Activated CD8-positive, alpha-beta T cell treated with anti-CD3 and anti-CD28 coated beads for 36 hours (primary cell): Measurements from ENCODE around the gene DACT3. TPM values are rescaled to one million over a fixed set of nuclear protein-coding genes. Genes with fewer than 3 reads are reported as not detected.

Experiments
- ATAC-seq: fragments of 200-7000 bp; cut with Tn5 transposase; one replicate; pipeline ENCODE4 v1.10.0; 2021; ENCODE audit warnings: mild to moderate bottlenecking, moderate library complexity
- CTCF ChIA-PET: fragments of 350-600 bp; sonication (Branson Sonifier 250); formaldehyde crosslinking; loops from one replicate; lab custom pipeline; 2021; ENCODE audit warnings: antibody characterized with exemption; lab: Charles Lee
- POLR2A ChIA-PET: fragments of 350-600 bp; sonication (Branson Sonifier 250); formaldehyde crosslinking; loops from one replicate; lab custom pipeline; 2021; ENCODE audit warnings: antibody characterized with exemption; lab: Charles Lee
- DNase-seq: peaks from one replicate; pipeline ENCODE4 v3.0.0-alpha.2; 2020
- H3K27ac Mint-ChIP-seq: one replicate; pipeline ENCODE4 v1.8.0; 2021; ENCODE audit warnings: mild to moderate bottlenecking, mixed read lengths
- H3K27me3 Mint-ChIP-seq: one replicate; pipeline ENCODE4 v1.8.0; 2021; ENCODE audit warnings: mixed read lengths
- H3K36me3 Mint-ChIP-seq: one replicate; pipeline ENCODE4 v1.8.0; 2021; ENCODE audit warnings: low read depth, mixed read lengths
- H3K4me1 Mint-ChIP-seq: one replicate; pipeline ENCODE4 v1.8.0; 2021; ENCODE audit warnings: low read depth, mixed read lengths
- H3K4me3 Mint-ChIP-seq: one replicate; pipeline ENCODE4 v1.8.0; 2021; ENCODE audit warnings: mild to moderate bottlenecking, moderate library complexity, mixed read lengths
- H3K9me3 Mint-ChIP-seq: one replicate; pipeline ENCODE4 v1.8.0; 2021; ENCODE audit warnings: mixed read lengths
- CTCF ChIP-seq: fragments of 200-600 bp; IDR thresholded peaks from one replicate; pipeline ENCODE4 v1.8.0; 2022; ENCODE audit warnings: antibody characterized with exemption, mild to moderate bottlenecking
- intact Hi-C: fragments of 100-400 bp; cut with micrococcal nuclease; formaldehyde crosslinking; loops from one replicate; pipeline ENCODE4 v1.10.0; 2022
- total RNA-seq, 2 experiments: library from RNA; stranded (reverse); gene quantifications; one replicate each; pipeline ENCODE4 v1.2.3, GENCODE V29; 2021

The DACT3 gene
- total RNA-seq, 2 experiments from 2014 or later: 5.8 to 6.1 TPM

GRCh38 chr19:46601318-46602224 is 59.4 kb downstream of the DACT3 start, which contains the start of gene CALM3:
CALM3 (plus strand) TSS chr19:46601330; CDS start chr19:46601435, 105 bp downstream.
- peak within 1 kb of the TSS; percentile 99 for H3K4me3 Mint-ChIP-seq
- H3K27me3 Mint-ChIP-seq: no peaks in the 10 kb centered on the region
- peaks cover 11% of the 10 kb centered on the region for H3K9me3 Mint-ChIP-seq
- ChIA-PET POLR2A (interaction anchor here (0.6 to 10.7 kb wide), 23 partner anchors 11 to 251 kb away, joined by 3 to 232 read pairs (median 6); partner anchors contain the start of genes DACT3, PRKD2, PTGIR and SLC1A5), CTCF (interaction anchor here (0.7 to 4.3 kb wide), 7 partner anchors 11 to 64 kb away, joined by 4 to 56 read pairs (median 7); partner anchors contain the start of gene DACT3)
- H3K4me1 Mint-ChIP-seq: peaks cover 32% of the 10 kb centered on the region
- DNase-seq: no peak
- ATAC-seq: no peak
- intact Hi-C loops: no loop called here
- peaks cover 40% of the 10 kb centered on the region for H3K36me3 Mint-ChIP-seq
- peak within 1 kb of the TSS; percentile 100 for H3K27ac Mint-ChIP-seq
- TF ChIP-seq CTCF: no peak

- H3K36me3 Mint-ChIP-seq: peaks cover 32% of the 10 kb centered on the region
- peak overlapping the region; percentile 99 for H3K4me3 Mint-ChIP-seq
- DNase-seq (peak; percentile 99), ATAC-seq (peak; percentile 90)
- H3K27me3 Mint-ChIP-seq: no peaks in the 10 kb centered on the region
- ChIA-PET POLR2A (interaction anchor here (0.6 to 10.7 kb wide), 27 partner anchors 10 to 250 kb away, joined by 3 to 232 read pairs (median 5); partner anchors contain the start of genes DACT3, FKRP, PRKD2 and SLC1A5), CTCF (interaction anchor here (0.8 to 4.3 kb wide), 10 partner anchors 12 to 104 kb away, joined by 3 to 56 read pairs (median 5); partner anchors contain the start of gene DACT3)
- intact Hi-C loops: no loop called here
- H3K4me1 Mint-ChIP-seq: peaks cover 27% of the 10 kb centered on the region
- TF ChIP-seq CTCF: no peak
- H3K9me3 Mint-ChIP-seq: peaks cover 11% of the 10 kb centered on the region
- peak overlapping the region; percentile 100 for H3K27ac Mint-ChIP-seq
These were observed 60.3 kb downstream of the DACT3 start for GRCh38 chr19:46600384-46601317.

GRCh38 chr19:46599716-46600373 is 61.1 kb downstream of the DACT3 start:
- no peaks in the 10 kb centered on the region for H3K27me3 Mint-ChIP-seq
- DNase-seq: no peak
- POLR2A ChIA-PET: interaction anchor here (0.6 to 10.7 kb wide), 19 partner anchors 9 to 188 kb away, joined by 3 to 232 read pairs (median 6); partner anchors contain the start of genes DACT3, FKRP, PRKD2 and SLC1A5
- TF ChIP-seq CTCF: no peak
- peak overlapping the region; percentile 99 for H3K4me3 Mint-ChIP-seq
- H3K36me3 Mint-ChIP-seq: peaks cover 30% of the 10 kb centered on the region
- CTCF ChIA-PET: interaction anchor here (0.8 to 4.3 kb wide), 8 partner anchors 13 to 105 kb away, joined by 3 to 56 read pairs (median 5); partner anchors contain the start of gene DACT3
- intact Hi-C loops: no loop called here
- ATAC-seq: no peak
- H3K9me3 Mint-ChIP-seq: peaks cover 11% of the 10 kb centered on the region
- peak overlapping the region; percentile 100 for H3K27ac Mint-ChIP-seq
- H3K4me1 Mint-ChIP-seq: peaks cover 23% of the 10 kb centered on the region

GRCh38 chr19:46598372-46598917 is 62.5 kb downstream of the DACT3 start:
- Mint-ChIP-seq H3K9me3 (peaks cover 11% of the 10 kb centered on the region), H3K27ac (no peak overlapping the region), H3K4me1 (peaks cover 14% of the 10 kb centered on the region), H3K36me3 (peaks cover 24% of the 10 kb centered on the region), H3K4me3 (no peak overlapping the region), H3K27me3 (no peaks in the 10 kb centered on the region)
- intact Hi-C loops: no loop called here
- POLR2A ChIA-PET: interaction anchor here (0.6 to 1.5 kb wide), 2 partner anchors 13 to 1797 kb away, joined by 3 to 4 read pairs; no protein-coding TSS in a partner anchor
- TF ChIP-seq CTCF: no peak
- DNase-seq (no peak), ATAC-seq (no peak)
- CTCF ChIA-PET: interaction anchor here (1.3 to 2.5 kb wide), 6 partner anchors 13 to 63 kb away, joined by 3 to 11 read pairs (median 7); partner anchors contain the start of gene DACT3
